ENCODE measurements around the gene PIK3IP1.
"Not testable (repeated sequence)": the region's sequence is repeated elsewhere in the genome, so short reads cannot be mapped to it uniquely, and the experiment has no call there.

The PIK3IP1 gene

GRCh38 chr22:31247726-31248125 lies 44.6 kb downstream of the PIK3IP1 start:
- no peak for FAIRE-seq

GRCh38 chr22:31246687-31247086 lies 45.6 kb downstream of the PIK3IP1 start:
- no peak for FAIRE-seq

- FAIRE-seq, result not testable (repeated sequence)
Measured at GRCh38 chr22:31245998-31246397, 46.3 kb downstream of the PIK3IP1 start.

- no peak for FAIRE-seq
Measured at GRCh38 chr22:31244943-31245451, 47.3 kb downstream of the PIK3IP1 start.

- no peak for FAIRE-seq
Measured at GRCh38 chr22:31244046-31244942, 48.0 kb downstream of the PIK3IP1 start.

GRCh38 chr22:31243339-31244045 lies 48.8 kb downstream of the PIK3IP1 start:
- FAIRE-seq, result no peak

- FAIRE-seq, result no peak
Measured at GRCh38 chr22:31241936-31242335, 50.4 kb downstream of the PIK3IP1 start.

GRCh38 chr22:31241200-31241599 lies 51.1 kb downstream of the PIK3IP1 start:
- FAIRE-seq, result no peak

- FAIRE-seq, result no peak
Measured at GRCh38 chr22:31239771-31240370, 52.4 kb downstream of the PIK3IP1 start.

DNA sequence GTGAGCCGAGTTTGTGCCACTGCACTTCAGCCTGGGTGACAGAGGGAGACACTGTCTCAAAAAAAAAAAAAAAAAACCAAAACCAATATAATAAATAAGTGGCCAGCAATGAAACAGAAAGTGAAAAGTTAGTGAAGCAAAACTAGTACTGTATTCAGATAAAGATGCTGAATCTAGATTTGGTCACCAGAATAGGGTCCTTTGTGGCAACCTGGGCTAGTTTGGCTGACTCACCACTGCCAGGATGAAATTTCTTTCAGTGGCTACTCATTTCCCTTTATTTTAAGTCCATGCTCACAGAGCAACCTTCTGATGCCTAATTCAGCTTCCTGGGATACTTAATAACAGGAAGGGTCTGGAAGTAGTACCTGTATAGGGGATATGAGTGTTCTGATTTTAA lies 54.2 kb downstream of the PIK3IP1 start:
- FAIRE-seq, result no peak

- not testable (repeated sequence) for FAIRE-seq
Measured at GRCh38 chr22:31236044-31236443, 56.2 kb downstream of the PIK3IP1 start.

- FAIRE-seq, result no peak
Measured at GRCh38 chr22:31235081-31235480, 57.2 kb downstream of the PIK3IP1 start.

GRCh38 chr22:31233001-31233400 lies 59.3 kb downstream of the PIK3IP1 start:
- no peak for FAIRE-seq

Data from A204.1 (cell line).